HK-2 (cell line): Measurements from ENCODE around the gene TENM4.

Source experiments
- DNase-seq: peaks from one replicate; pipeline ENCODE4 v3.0.0-alpha.2; 2018; ENCODE audit not compliant: unreplicated experiment

The TENM4 gene

DNA sequence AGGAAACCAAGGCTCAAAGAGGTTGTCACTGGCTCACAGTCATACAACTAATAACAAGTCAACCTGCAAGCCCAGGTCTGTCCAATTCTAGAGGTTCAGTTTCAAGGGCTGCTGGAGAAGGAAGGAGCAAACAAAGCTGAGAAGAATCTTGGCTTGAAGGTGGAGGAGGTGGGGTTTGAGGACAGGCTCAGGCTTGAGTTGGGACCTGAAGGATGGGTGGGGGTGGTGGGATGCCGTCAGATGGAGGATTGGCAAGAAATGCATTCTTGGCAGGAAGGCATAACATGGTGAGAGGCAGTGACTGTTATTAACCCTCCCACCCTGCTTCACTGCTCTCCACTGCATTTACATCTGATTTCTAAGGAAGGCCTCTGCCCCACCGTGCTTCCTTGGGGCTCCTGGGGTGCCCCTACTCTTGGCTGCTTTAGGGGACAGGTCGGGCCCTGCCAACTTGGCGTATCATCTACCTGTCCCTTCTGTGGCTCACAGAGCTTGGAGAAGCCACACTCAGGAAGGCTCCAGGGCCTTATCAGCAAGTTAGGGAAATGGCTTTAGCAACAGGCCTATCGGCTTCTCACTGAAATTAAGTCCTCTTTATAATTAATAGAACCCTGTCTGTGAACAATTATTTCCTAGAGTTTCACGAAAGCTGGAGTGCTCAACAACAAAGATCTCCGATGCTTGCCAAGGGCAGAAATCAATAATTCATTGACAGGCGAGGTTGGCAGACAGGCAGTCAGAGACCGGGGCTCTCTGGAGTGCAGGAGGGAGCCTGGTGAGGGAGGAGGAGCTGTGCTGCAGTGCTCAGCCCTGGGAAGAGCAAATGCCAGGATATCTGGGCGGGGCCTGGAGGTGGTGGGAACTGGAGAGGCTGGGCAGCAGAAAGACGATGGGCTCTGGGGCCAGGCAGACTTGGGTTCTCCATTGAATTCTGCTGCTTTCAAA is 781.2 kb downstream of the TENM4 start:
- no peak for DNase-seq

GRCh38 chr11:78657968-78658839 is 782.6 kb downstream of the TENM4 start:
- no peak for DNase-seq

- DNase-seq = no peak
These were observed 783.4 kb downstream of the TENM4 start for GRCh38 chr11:78657441-78657840.

DNA sequence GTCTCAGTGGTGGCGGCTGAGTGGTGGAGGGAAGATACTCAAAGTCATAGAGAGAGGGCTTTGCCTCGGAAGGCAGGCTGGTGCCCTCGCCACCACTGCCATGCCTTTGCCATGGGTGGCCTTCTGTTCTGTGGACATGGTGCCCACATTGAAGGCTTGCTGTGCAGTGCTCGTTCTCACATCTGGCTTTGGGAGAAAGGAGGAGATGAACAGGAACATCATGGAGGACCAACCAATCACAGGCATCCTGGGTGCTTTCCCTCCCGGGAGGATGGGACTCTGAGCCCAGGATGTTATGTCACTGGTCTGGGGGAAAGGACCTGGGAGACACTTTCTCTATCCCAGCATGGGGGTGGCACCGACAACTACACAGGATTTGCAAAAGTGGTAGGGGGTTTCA is 783.8 kb downstream of the TENM4 start:
- DNase-seq = no peak

DNA sequence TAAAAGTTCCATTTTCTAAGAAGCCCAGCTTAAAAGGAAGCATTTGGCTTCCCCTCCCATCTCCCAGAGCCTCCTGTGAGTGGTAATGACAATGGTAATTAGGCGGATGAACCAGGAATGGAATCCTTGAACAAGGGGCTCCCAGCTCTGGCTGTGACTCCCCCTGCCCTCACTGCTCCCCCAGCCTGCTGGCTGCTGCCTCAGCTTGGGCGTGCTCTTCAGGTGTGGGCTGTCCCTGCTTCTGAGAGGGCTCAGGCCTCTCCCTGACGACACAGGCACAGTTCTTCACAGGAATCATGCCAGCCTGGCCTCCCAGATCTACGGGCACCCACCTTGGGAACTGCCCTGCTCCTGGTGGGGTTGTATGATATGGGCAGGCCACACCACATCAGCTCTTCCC is 784.5 kb downstream of the TENM4 start:
- no peak for DNase-seq

DNA sequence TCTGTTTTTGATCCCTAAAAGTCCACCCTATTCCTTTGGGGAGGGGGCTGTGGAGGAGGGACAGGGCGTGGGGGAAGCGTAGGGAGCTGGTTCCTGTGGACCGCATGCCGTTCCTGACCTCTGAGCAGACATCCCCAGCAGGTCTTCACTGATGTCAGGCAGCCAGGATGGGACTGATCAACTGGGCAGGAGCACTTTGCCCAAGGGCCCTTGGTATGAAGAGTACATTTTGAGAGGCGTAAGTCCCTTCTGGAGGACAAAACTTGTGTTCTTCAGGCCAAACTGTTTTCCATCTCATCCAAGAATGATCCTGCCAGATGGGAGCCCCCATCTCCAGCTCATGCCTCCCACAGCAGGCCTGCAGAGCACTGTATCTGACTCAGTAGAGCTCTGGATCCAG is 785.3 kb downstream of the TENM4 start:
- no peak for DNase-seq

- DNase-seq = no peak
These were observed 786.0 kb downstream of the TENM4 start for GRCh38 chr11:78654866-78655265.

DNA sequence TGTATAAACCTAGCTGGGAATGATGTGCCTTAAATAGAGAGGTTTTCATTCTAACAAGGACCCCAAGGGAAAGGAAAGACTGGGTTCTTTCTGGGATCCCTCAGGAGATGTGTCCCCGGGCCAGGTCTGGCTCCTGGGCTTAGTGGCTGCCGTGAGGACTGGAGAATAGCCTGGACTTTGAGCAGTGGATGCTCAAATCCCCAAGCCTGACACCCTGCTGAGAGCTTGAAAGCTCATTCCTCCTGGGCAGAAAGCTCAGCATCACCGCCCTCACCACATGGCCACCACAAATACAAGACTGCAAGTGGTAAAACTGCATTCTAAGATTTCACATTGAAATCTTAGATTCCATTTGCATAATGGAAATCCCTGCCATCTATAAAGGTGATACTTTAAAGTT is 786.8 kb downstream of the TENM4 start:
- DNase-seq = no peak

- DNase-seq = no peak
These were observed 787.4 kb downstream of the TENM4 start for GRCh38 chr11:78653294-78653909.

DNA sequence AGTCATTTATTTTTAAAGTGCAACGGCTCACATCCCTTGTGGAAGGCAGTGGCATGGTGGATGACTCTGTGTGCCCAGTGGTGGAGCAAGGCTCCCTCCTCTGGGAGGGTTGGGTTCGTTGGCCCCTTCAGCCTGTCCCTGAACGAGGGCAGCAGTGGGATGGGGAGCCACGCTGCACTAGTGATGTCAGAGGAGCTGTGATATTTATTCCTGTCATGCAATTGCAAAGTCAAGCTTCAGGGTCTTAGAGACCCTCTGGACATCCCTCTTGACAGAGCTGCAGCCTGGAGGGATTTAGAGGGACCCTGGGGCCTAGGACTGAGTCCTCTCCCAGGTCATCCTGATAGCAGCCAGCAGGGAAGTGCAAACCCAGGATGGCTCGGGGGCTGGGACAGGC is 788.0 kb downstream of the TENM4 start:
- no peak for DNase-seq

DNA sequence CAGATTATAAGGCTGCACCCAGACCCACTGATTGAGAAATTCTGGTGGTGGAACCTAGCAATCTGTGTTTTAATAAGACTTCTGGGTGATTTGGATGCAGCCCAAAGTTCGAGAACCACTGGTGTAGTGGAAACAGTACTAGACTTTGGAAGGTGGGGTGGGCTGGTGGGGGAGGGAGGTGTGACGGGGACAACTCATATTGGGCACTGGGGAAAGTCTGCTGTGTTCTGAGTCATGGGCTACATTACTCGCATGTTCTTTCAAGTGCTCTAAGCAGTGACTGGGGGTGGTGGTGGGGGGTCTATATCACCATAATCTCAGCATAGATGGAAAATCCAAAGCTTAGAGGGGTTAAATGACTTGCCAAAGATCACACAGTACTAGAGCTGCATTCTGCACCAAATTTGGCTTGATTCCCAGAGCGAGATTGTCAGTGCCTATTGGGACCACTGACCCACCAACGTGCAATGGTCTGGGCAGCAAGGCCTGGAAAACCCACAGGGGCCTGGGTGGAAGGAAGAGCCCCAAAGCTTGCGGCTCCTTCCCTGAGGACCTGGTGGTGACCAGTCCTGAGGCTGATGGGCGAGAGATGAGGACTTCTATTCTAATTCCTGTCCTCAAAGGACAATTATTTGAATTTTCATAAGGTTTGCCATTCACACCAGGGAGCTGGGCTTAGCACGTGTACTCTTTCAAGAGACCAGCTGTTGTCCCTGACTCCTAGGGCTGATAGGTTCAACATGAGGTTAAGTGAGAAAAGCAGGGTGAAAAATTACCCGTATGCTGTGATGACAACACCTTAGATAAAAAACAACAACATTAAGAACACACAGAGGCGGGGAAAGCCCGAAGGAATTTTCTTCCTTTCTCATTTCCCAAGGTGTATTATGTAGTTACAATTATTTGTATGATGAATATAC is 788.6 kb downstream of the TENM4 start:
- no peak for DNase-seq

DNA sequence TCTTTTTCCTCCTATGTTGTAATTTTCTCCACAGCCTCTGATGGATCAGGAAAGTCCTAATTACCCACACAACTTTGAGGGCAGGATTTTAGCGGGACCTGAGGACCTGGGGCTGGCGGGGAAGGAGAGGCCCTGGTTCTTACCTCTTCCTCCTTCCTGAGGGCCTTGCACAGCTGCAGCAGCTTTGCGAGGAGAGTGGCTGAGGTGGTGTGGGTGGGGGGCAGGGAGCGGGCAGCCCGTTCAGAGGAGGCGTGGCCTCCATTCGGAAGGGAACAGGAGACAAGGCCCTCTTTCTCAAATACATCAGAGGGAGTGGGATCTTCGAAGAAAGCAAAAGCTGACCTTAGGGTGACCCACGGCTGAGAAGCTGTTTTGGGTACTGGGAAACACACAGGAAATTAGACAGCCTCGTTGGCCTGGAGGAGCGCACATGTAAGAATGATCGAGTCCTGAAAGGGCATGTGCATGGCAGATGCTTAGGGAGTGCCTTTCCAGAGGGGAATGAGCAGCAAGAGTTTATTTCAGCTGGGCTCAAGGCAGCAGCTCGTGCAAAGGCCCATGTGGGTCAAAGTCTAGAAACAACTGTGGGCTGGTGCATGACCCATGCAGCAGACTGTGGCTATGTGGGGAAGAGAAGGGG is 789.6 kb downstream of the TENM4 start:
- no peak for DNase-seq

GRCh38 chr11:78649361-78650215 is 791.2 kb downstream of the TENM4 start:
- DNase-seq = no peak

DNA sequence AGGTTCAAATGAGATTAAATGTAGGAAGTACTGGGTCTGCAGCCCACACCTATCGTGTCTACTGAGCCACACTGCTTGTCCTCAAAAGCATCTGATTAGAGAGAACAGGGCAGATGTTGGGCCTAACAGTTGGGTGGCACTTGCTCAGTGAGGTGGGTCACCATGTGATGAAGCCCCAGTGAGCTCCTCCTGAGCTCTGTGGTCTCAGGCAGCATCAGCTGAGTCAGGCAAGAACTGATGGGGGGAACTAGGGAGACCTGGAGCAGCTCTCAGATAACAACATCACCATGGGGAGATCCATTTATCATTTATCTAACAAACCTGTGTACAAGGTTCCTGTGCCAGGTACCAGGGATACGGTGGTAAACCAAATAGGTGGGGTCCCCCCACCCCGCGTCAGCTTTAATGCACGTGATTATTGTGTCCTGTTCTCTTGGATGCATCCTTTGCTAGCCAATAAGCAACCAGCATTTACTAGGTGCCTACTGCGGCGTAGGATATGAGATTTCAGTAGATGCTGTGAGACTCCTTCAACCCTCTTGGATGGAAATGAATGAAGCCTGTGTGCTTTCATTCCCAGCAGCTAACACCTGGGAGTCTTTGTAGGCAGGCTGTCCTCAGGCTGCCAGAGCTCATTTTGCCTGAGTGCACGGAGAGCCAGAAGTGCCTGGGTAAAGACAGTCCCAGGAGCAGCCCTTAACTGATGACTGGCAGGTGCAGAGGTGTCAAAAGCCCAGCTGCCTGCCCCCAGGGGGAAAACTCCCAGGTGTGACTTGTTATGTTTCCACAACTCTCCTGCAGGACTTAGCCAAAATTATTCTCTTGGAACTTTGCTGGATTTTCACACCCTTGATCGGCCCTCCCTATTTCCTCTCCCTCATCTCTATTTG is 792.6 kb downstream of the TENM4 start:
- DNase-seq = no peak

DNA sequence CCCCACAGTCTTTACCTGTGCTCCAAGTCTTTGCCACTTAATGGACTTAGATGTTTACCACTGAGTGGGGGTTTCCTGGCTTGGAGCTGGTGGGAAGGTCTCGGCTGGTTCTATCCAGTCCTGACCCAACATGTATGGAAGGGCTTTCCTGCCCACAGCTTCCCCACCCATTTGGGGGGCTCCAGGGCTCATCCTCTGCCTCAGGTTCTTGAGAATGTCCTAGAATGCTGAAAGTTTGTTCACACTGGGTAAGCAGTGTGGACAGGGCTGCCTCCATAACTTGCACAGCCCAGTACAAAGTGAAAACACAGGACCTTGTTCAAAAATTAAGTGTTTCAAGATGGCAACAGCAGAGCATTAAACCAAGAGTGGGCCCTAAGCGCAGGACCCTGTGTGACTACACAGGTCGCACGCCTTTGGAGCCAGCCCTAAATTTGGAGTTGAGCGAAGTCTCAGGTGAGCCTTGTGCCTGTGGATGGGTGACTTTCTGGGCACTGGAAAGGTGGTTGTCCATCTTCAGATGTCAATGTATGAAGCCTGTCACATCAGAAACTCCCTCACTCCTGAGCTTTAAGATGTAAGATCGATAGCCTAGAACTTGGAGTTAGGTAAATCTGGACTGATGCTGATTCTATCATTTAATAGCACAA is 793.4 kb downstream of the TENM4 start:
- no peak for DNase-seq

DNA sequence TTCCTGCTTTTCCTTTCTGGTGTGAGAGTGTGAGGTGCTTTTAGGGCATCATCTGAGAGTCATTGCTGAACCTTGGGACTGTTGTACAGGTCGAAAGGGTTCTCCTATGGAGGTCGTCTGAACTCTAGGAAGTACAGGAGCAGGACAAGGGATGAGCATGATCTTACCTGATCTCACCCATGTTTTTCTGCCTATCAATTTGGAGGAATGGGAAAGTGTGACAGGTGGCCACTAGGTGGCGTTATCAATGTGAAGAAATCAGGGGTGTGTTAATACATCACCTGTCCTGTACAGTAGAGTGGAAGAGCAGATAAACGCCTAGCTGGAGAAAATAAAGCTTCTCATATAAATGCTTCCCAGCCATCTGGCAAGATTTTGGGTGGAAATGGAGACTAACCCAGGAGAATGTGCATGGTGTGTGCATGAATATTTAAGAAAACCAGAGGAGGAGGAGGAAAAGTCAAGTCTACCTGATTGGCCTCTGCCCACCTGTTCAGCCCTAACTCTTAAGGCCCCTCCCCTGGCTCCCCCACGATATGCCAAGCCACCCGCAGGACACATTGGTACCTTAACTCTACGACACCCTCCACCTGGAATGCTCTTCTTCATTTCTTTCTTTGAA is 794.2 kb downstream of the TENM4 start:
- peak; percentile 54 for DNase-seq
